Measurements from ENCODE around the gene PRRC1.

DNA sequence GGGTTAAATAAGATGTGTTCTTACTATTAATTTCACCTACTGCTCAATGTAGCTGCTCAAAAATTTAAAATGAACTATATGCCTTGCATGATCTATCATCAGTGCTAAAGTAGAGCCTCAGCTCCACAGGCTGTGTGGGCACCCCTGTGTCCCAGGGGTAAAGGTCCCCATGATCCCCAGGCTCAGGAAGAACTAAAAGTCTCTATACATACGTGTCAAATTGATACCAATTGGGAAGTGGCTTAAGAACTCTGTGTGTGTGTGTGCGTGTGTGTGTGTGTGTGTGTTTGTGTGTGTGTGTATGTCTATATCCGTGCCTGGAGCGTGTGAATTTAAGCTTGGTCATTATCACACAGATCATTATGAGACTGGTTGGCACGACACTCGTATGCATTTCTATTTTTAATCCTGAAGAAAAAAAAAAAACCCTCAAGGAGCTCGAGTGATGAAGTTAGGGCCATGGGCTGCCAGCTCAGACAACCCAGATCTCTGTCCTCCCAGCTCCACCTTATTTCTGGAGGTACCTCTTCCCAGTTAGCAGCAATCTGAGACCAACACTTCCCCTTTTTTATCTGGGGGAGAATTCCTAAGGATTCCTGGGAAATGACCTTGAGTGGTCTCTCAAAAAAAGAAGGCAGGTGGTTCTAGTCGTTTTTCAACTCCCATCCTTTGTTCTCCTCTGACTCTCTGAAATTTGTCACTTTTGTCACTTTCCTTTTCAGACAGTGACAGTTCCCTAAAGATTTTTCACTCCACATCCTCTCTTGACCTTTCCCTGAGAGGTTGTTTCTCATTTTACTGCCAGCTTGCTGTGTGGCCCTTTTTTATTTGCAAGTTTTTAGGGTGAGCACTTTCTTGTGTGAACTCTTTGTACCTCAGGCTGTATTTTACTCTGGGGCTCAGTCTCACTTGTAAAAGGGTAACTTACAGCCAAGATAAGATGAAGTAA lies 85.7 kb downstream of the PRRC1 start:
- TF ChIP-seq, protein P1, sequence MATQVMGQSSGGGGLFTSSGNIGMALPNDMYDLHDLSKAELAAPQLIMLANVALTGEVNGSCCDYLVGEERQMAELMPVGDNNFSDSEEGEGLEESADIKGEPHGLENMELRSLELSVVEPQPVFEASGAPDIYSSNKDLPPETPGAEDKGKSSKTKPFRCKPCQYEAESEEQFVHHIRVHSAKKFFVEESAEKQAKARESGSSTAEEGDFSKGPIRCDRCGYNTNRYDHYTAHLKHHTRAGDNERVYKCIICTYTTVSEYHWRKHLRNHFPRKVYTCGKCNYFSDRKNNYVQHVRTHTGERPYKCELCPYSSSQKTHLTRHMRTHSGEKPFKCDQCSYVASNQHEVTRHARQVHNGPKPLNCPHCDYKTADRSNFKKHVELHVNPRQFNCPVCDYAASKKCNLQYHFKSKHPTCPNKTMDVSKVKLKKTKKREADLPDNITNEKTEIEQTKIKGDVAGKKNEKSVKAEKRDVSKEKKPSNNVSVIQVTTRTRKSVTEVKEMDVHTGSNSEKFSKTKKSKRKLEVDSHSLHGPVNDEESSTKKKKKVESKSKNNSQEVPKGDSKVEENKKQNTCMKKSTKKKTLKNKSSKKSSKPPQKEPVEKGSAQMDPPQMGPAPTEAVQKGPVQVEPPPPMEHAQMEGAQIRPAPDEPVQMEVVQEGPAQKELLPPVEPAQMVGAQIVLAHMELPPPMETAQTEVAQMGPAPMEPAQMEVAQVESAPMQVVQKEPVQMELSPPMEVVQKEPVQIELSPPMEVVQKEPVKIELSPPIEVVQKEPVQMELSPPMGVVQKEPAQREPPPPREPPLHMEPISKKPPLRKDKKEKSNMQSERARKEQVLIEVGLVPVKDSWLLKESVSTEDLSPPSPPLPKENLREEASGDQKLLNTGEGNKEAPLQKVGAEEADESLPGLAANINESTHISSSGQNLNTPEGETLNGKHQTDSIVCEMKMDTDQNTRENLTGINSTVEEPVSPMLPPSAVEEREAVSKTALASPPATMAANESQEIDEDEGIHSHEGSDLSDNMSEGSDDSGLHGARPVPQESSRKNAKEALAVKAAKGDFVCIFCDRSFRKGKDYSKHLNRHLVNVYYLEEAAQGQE (tag by site-specific recombination; IDR thresholded peaks at IDR 0.05) = no peak
- TF ChIP-seq, protein P2, sequence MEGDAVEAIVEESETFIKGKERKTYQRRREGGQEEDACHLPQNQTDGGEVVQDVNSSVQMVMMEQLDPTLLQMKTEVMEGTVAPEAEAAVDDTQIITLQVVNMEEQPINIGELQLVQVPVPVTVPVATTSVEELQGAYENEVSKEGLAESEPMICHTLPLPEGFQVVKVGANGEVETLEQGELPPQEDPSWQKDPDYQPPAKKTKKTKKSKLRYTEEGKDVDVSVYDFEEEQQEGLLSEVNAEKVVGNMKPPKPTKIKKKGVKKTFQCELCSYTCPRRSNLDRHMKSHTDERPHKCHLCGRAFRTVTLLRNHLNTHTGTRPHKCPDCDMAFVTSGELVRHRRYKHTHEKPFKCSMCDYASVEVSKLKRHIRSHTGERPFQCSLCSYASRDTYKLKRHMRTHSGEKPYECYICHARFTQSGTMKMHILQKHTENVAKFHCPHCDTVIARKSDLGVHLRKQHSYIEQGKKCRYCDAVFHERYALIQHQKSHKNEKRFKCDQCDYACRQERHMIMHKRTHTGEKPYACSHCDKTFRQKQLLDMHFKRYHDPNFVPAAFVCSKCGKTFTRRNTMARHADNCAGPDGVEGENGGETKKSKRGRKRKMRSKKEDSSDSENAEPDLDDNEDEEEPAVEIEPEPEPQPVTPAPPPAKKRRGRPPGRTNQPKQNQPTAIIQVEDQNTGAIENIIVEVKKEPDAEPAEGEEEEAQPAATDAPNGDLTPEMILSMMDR (tag by site-specific recombination; IDR thresholded peaks at IDR 0.05) = no peak
- no peak for TF ChIP-seq SP2 (tag by site-specific recombination; IDR thresholded peaks at IDR 0.05)
- TF ChIP-seq GFI1B (tag by site-specific recombination; IDR thresholded peaks at IDR 0.05) = no peak
- no peak for TF ChIP-seq ZNF335 (tag by site-specific recombination; conservative IDR thresholded peaks at IDR 0.05)
